Hepatocyte (in vitro differentiated cells): ENCODE measurements around the gene COL20A1.

Experiments
- EZH2 ChIP-seq: fragments of 200-600 bp; sonication (generic); IDR thresholded peaks from 2 replicates; pipeline ENCODE4 v1.6.1; 2016; ENCODE audit warnings: antibody characterized with exemption, mild to moderate bottlenecking, borderline replicate concordance
- TF ChIP-seq, protein P1 (sequence below): fragments of 200-600 bp; sonication (generic); IDR thresholded peaks from 2 replicates; pipeline ENCODE4 v1.5.1; 2016; ENCODE audit warnings: antibody characterized with exemption, mild to moderate bottlenecking; ENCODE audit not compliant: poor library complexity

- TF ChIP-seq, protein P1, sequence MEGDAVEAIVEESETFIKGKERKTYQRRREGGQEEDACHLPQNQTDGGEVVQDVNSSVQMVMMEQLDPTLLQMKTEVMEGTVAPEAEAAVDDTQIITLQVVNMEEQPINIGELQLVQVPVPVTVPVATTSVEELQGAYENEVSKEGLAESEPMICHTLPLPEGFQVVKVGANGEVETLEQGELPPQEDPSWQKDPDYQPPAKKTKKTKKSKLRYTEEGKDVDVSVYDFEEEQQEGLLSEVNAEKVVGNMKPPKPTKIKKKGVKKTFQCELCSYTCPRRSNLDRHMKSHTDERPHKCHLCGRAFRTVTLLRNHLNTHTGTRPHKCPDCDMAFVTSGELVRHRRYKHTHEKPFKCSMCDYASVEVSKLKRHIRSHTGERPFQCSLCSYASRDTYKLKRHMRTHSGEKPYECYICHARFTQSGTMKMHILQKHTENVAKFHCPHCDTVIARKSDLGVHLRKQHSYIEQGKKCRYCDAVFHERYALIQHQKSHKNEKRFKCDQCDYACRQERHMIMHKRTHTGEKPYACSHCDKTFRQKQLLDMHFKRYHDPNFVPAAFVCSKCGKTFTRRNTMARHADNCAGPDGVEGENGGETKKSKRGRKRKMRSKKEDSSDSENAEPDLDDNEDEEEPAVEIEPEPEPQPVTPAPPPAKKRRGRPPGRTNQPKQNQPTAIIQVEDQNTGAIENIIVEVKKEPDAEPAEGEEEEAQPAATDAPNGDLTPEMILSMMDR, result no peak
- no peak for TF ChIP-seq EZH2
These were observed 23.3 kb upstream of the COL20A1 start for GRCh38 chr20:63269724-63270123.
